HG02943 (cell line): ENCODE measurements around the gene LRP3.
A peak's percentile ranks its signal among the peaks of the same experiment; 100 is the strongest.

Experiments used
- ATAC-seq: cut with Tn5 transposase; IDR thresholded peaks from one replicate; pipeline ENCODE4 v1.9.1; 2021; ENCODE audit warnings: mild to moderate bottlenecking, low read depth, moderate library complexity; ENCODE audit not compliant: unreplicated experiment

The LRP3 gene

GRCh38 chr19:33235269-33235995, 41.3 kb downstream of the LRP3 start:
- peak; percentile 86 for ATAC-seq

GRCh38 chr19:33235996-33236350, 41.8 kb downstream of the LRP3 start:
- no peak for ATAC-seq

GRCh38 chr19:33236696-33237390, 42.7 kb downstream of the LRP3 start:
- ATAC-seq = no peak

GRCh38 chr19:33238481-33239149, 44.5 kb downstream of the LRP3 start:
- no peak for ATAC-seq

GRCh38 chr19:33239223-33239975, 45.3 kb downstream of the LRP3 start:
- no peak for ATAC-seq

GRCh38 chr19:33240181-33240771, 46.1 kb downstream of the LRP3 start:
- no peak for ATAC-seq

- ATAC-seq = no peak
Observed at GRCh38 chr19:33241091-33241529, 47.0 kb downstream of the LRP3 start.

GRCh38 chr19:33241530-33242101, 47.5 kb downstream of the LRP3 start:
- no peak for ATAC-seq

- no peak for ATAC-seq
Observed at GRCh38 chr19:33242131-33242530, 48.0 kb downstream of the LRP3 start.

- no peak for ATAC-seq
Observed at GRCh38 chr19:33242911-33243310, 48.8 kb downstream of the LRP3 start.

GRCh38 chr19:33245948-33246708, 52.0 kb downstream of the LRP3 start:
- no peak for ATAC-seq

GRCh38 chr19:33246709-33247440, 52.7 kb downstream of the LRP3 start:
- ATAC-seq = no peak

GRCh38 chr19:33247441-33247819, 53.3 kb downstream of the LRP3 start:
- no peak for ATAC-seq

GRCh38 chr19:33248104-33248503, 54.0 kb downstream of the LRP3 start:
- no peak for ATAC-seq

GRCh38 chr19:33248553-33248953, 54.4 kb downstream of the LRP3 start:
- ATAC-seq = no peak

GRCh38 chr19:33248954-33249613, 55.0 kb downstream of the LRP3 start:
- no peak for ATAC-seq

- ATAC-seq = no peak
Observed at GRCh38 chr19:33249740-33250366, 55.7 kb downstream of the LRP3 start.

- ATAC-seq = no peak
Observed at GRCh38 chr19:33250500-33250899, 56.4 kb downstream of the LRP3 start.
